ENCODE data around the gene SLC44A1. TPM values are rescaled to one million over a fixed set of nuclear protein-coding genes. Genes with fewer than 3 reads are reported as not detected.

SLC44A1 gene
- total RNA-seq, 1 donor = 47.8 TPM

GRCh38 chr9:105295986-105296385 lies 51.5 kb downstream of the SLC44A1 start:
- no peak overlapping the region for H3K4me3 ChIP-seq (ENCODE audit: insufficient read depth, low read length)
- peaks cover 54% of the 10 kb centered on the region for H3K4me1 ChIP-seq (ENCODE audit: insufficient read depth, low read length)
- H3K4me2 ChIP-seq (ENCODE audit: insufficient read depth, low read length) = peak overlapping the region; percentile 71
- no peak for TF ChIP-seq CTCF (IDR thresholded peaks at IDR 0.05; ENCODE audit: extremely low read depth, low read depth, low read length)
- H3K79me2 ChIP-seq (ENCODE audit: insufficient read depth, low read length) = peaks cover 50% of the 10 kb centered on the region
- no peak for DNase-seq (ENCODE audit: insufficient read length, low spot score, missing footprints)
- peak overlapping the region; percentile 79 for H3K27ac ChIP-seq (ENCODE audit: low read depth, low read length)
- H4K20me1 ChIP-seq (ENCODE audit: insufficient read depth, low read length) = no peaks in the 10 kb centered on the region
- no peak overlapping the region for H2AFZ ChIP-seq (ENCODE audit: low read length)
- H3K9me3 ChIP-seq (ENCODE audit: low read depth, low read length) = no peaks in the 10 kb centered on the region
- H3K36me3 ChIP-seq (ENCODE audit: insufficient read depth, low read length) = no peaks in the 10 kb centered on the region
- no peaks in the 10 kb centered on the region for H3K27me3 ChIP-seq (ENCODE audit: insufficient read depth, low read length)

DNA sequence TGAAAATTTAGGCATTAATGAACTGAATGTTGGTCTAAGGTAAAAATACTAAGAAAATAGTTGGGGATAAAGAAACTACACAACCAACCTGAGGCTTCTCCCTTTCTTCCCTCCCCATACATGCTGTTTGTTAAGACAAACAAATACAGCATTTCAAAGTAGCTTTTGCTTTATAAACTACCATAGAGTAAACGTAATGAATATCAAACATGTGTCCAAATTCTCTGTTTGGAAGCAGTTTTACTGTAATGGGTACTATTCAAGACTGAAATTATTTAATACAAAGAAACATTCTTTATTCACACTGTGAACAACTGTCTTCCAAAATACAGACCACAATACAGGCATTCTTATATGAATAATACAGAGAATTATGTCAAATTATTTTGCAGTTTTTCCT lies 52.0 kb downstream of the SLC44A1 start:
- Histone ChIP-seq H3K27me3 (ENCODE audit: insufficient read depth, low read length) (no peaks in the 10 kb centered on the region), H3K36me3 (ENCODE audit: insufficient read depth, low read length) (no peaks in the 10 kb centered on the region), H3K79me2 (ENCODE audit: insufficient read depth, low read length) (peaks cover 47% of the 10 kb centered on the region), H3K27ac (ENCODE audit: low read depth, low read length) (peak overlapping the region; percentile 79), H4K20me1 (ENCODE audit: insufficient read depth, low read length) (no peaks in the 10 kb centered on the region), H3K4me3 (ENCODE audit: insufficient read depth, low read length) (no peak overlapping the region), H3K4me1 (ENCODE audit: insufficient read depth, low read length) (peaks cover 54% of the 10 kb centered on the region), H2AFZ (ENCODE audit: low read length) (no peak overlapping the region), H3K4me2 (ENCODE audit: insufficient read depth, low read length) (peak overlapping the region; percentile 71), H3K9me3 (ENCODE audit: low read depth, low read length) (no peaks in the 10 kb centered on the region)
- no peak for DNase-seq (ENCODE audit: insufficient read length, low spot score, missing footprints)
- no peak for TF ChIP-seq CTCF (IDR thresholded peaks at IDR 0.05; ENCODE audit: extremely low read depth, low read depth, low read length)

DNA sequence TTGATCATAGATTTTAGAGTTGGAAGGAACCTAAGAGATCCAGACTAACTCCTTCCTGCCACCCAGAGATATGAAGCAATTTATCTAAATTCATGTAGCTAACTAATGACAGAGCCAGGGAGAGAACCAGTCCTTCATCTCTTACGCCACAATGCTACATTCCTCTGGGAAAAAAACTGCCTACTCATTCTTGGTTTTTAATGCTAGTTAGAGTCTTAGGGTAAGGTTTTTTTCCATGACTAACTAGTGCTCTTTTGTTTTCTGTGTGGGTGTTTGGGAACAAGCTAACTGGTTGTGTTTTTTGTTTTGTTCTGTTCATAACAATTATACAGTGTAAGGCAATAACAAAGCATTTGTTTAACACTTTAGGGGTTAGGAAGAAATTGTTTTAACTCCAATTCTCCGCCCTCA lies 52.4 kb downstream of the SLC44A1 start:
- Histone ChIP-seq H3K9me3 (ENCODE audit: low read depth, low read length) (no peaks in the 10 kb centered on the region), H3K4me3 (ENCODE audit: insufficient read depth, low read length) (no peak overlapping the region), H4K20me1 (ENCODE audit: insufficient read depth, low read length) (no peaks in the 10 kb centered on the region), H3K27me3 (ENCODE audit: insufficient read depth, low read length) (no peaks in the 10 kb centered on the region), H3K79me2 (ENCODE audit: insufficient read depth, low read length) (peaks cover 42% of the 10 kb centered on the region), H3K27ac (ENCODE audit: low read depth, low read length) (peak overlapping the region; percentile 79), H2AFZ (ENCODE audit: low read length) (no peak overlapping the region), H3K36me3 (ENCODE audit: insufficient read depth, low read length) (no peaks in the 10 kb centered on the region), H3K4me2 (ENCODE audit: insufficient read depth, low read length) (peak overlapping the region; percentile 71), H3K4me1 (ENCODE audit: insufficient read depth, low read length) (peaks cover 54% of the 10 kb centered on the region)
- DNase-seq (ENCODE audit: insufficient read length, low spot score, missing footprints) = peak; percentile 76
- no peak for TF ChIP-seq CTCF (IDR thresholded peaks at IDR 0.05; ENCODE audit: extremely low read depth, low read depth, low read length)

- no peaks in the 10 kb centered on the region for H3K9me3 ChIP-seq (ENCODE audit: low read depth, low read length)
- no peaks in the 10 kb centered on the region for H3K27me3 ChIP-seq (ENCODE audit: insufficient read depth, low read length)
- peaks cover 39% of the 10 kb centered on the region for H3K79me2 ChIP-seq (ENCODE audit: insufficient read depth, low read length)
- peak overlapping the region; percentile 1 for H2AFZ ChIP-seq (ENCODE audit: low read length)
- H3K4me1 ChIP-seq (ENCODE audit: insufficient read depth, low read length) = peaks cover 54% of the 10 kb centered on the region
- H3K4me3 ChIP-seq (ENCODE audit: insufficient read depth, low read length) = no peak overlapping the region
- no peaks in the 10 kb centered on the region for H3K36me3 ChIP-seq (ENCODE audit: insufficient read depth, low read length)
- TF ChIP-seq CTCF (IDR thresholded peaks at IDR 0.05; ENCODE audit: extremely low read depth, low read depth, low read length) = no peak
- DNase-seq (ENCODE audit: insufficient read length, low spot score, missing footprints) = no peak
- H4K20me1 ChIP-seq (ENCODE audit: insufficient read depth, low read length) = no peaks in the 10 kb centered on the region
- H3K4me2 ChIP-seq (ENCODE audit: insufficient read depth, low read length) = peak overlapping the region; percentile 71
- peak overlapping the region; percentile 79 for H3K27ac ChIP-seq (ENCODE audit: low read depth, low read length)
Measured at GRCh38 chr9:105297442-105298075, 53.1 kb downstream of the SLC44A1 start.
